22Rv1 (cell line): ENCODE data around the gene ANKIB1.
"Not testable (repeated sequence)": the region's sequence is repeated elsewhere in the genome, so short reads cannot be mapped to it uniquely, and the experiment has no call there.

Source experiments
- H3K27ac ChIP-seq: fragments of 450-650 bp; 2 replicates; pipeline ENCODE4 v1.5.1; 2017
- CTCF ChIP-seq: fragments of 450-650 bp; IDR thresholded peaks from 2 replicates; pipeline ENCODE4 v1.5.1; 2017; ENCODE audit warnings: mild to moderate bottlenecking
- ZFX ChIP-seq: fragments of 450-650 bp; IDR thresholded peaks from 2 replicates; pipeline ENCODE4 v1.6.1; 2017; ENCODE audit warnings: antibody characterized with exemption, borderline replicate concordance

ANKIB1 gene

DNA sequence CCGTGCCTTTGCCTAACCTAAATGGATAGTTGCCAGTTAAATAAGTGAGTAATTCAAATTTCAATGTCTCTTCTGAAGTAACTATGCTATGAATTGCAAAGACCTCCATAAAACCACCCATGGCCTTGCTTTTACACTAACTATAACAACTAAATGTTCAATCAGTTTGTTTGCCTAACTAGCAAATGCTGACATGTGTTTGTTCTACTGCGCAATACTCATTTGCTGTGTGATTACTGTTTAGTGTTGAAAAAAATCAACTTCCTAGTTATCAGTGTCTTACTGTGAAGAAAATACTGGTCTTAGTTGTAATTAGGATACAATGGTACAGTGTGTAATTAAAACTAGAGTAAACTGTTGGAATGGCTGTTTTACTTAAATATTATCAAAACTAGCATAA, 154.2 kb downstream of the ANKIB1 start:
- TF ChIP-seq CTCF = no peak
- no peak for TF ChIP-seq ZFX
- H3K27ac ChIP-seq = no peak overlapping the region

- no peak overlapping the region for H3K27ac ChIP-seq
- TF ChIP-seq ZFX = no peak
These were observed 157.4 kb downstream of the ANKIB1 start for GRCh38 chr7:92402920-92403759.

GRCh38 chr7:92403760-92404074, 157.9 kb downstream of the ANKIB1 start:
- no peak overlapping the region for H3K27ac ChIP-seq
- no peak for TF ChIP-seq ZFX
- no peak for TF ChIP-seq CTCF

DNA sequence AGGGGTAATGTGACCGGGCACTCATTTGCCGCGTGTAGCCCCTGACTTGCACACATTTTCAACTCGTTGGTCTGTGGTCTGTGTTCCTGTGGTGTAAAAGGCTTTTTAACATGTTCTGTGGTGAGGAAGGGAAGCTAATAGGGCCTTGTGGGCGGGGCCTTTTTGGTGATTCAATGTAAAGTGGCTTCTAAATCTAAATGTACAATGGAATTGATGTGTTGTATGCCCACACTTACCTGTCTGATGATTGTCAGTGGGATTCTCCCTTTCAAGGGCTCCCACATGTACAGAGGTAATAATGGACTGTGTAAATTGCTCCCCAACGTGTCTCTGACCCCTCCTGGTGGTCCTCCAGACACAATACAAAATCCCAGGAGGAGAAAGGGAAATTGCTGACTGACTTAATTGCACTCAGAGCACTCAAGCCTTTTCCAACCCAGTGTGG, 158.4 kb downstream of the ANKIB1 start:
- no peak overlapping the region for H3K27ac ChIP-seq
- TF ChIP-seq ZFX (no peak), CTCF (no peak)

GRCh38 chr7:92409357-92409756, 163.6 kb downstream of the ANKIB1 start:
- no peak overlapping the region for H3K27ac ChIP-seq
- TF ChIP-seq ZFX (no peak), CTCF (no peak)

DNA sequence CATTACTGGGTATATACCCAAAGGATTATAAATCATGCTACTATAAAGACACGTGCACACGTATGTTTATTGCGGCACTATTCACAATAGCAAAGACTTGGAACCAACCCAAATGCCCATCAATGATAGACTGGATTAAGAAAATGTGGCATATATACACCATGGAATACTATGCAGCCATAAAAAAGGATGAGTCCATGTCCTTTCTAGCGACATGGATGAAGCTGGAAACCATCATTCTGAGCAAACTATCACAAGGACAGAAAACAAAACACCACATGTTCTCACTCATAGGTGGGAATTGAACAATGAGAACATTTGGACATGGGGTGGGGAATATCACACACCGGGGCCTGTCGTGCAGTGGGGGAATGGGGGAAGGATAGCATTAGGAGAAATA, 164.4 kb downstream of the ANKIB1 start:
- H3K27ac ChIP-seq = not testable (repeated sequence)

DNA sequence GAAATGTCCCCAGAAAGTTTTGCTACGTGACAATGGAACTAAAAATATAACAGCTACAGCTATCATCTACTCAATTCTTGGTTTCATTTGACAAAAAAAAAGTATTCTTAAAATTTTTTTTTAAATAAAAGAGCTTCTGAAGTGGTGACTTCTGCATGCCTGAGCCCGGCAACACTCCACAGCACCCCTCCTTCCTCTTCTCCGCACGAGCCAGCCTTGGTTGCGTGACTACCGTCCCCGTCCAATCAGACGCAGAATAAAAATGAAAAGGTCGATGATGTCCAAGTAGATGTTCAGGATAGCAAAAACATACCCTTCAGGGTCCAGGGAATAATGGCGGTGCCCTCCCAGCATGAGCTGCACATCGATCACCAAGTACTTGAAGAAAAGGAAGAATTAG, 167.0 kb downstream of the ANKIB1 start:
- no peak overlapping the region for H3K27ac ChIP-seq
- TF ChIP-seq CTCF (no peak), ZFX (no peak)

- no peak for TF ChIP-seq CTCF
- TF ChIP-seq ZFX = no peak
- H3K27ac ChIP-seq = no peak overlapping the region
These were observed 167.8 kb downstream of the ANKIB1 start for GRCh38 chr7:92413550-92413949.
